HUES48 (cell line): Measurements from ENCODE around the gene THAP12.

Experiments used
- H3K27ac ChIP-seq: one replicate; pipeline ENCODE4 v1.7.0; 2013; ENCODE audit warnings: low read depth, low read length, inconsistent platforms
- H3K27me3 ChIP-seq: 2 replicates; pipeline ENCODE4 v1.6.1; 2013; ENCODE audit warnings: mild to moderate bottlenecking, low read length; ENCODE audit not compliant: control insufficient read depth, insufficient read depth
- H3K36me3 ChIP-seq: 2 replicates; pipeline ENCODE4 v1.6.1; 2013; ENCODE audit warnings: low read length; ENCODE audit not compliant: control insufficient read depth, insufficient read depth
- H3K4me1 ChIP-seq: 2 replicates; pipeline ENCODE4 v1.6.1; 2013; ENCODE audit warnings: mild to moderate bottlenecking, low read length; ENCODE audit not compliant: control insufficient read depth, insufficient read depth
- H3K4me3 ChIP-seq: 2 replicates; pipeline ENCODE4 v1.5.1; 2013; ENCODE audit warnings: mild to moderate bottlenecking, low read depth, low read length
- H3K9ac ChIP-seq: 2 replicates; pipeline ENCODE4 v1.6.1; 2013; ENCODE audit warnings: mild to moderate bottlenecking, low read depth, low read length, moderate library complexity
- H3K9me3 ChIP-seq: 2 replicates; pipeline ENCODE4 v1.6.1; 2013; ENCODE audit warnings: low read length; ENCODE audit not compliant: control insufficient read depth, insufficient read depth

The THAP12 gene

DNA sequence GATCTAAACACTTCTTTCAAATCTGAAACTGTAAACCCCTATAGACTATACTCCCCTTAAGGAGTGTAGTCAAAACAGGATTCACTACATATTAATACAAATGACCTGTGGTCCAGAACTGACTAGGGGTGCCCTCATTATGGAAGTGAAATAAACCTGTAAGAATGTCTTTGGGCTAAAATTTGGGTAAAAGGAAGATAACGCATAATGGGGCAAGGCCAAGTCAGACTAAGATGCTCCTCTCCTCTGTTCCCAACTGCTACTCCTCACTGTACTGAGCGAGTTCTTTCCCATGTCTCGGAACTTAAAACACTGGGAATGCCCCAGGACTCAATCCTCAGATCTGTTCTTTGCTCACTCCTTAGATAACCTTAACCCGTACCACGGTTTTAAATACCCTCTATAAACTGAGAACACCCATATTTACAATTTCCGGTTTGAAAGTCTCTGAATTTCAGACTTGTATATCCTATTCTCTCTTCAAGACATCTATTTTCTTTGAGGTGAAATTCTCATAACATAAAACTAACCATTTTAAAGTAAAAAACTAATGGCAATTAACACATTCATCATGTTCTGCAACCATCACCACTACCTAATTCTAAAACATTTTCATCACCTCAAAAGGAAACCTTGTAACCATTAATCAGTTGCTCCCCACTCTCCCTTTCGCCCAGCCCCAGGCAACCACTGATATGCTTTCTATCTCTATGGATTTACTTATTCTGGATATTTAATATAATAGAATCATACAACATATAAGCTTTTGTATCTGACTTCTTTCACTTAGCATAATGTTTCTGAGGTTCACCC, 4.0 kb downstream of the THAP12 start:
- Histone ChIP-seq H3K27ac (no peak overlapping the region), H3K4me1 (peaks cover 12% of the 10 kb centered on the region), H3K4me3 (no peak overlapping the region), H3K27me3 (no peaks in the 10 kb centered on the region), H3K9me3 (no peaks in the 10 kb centered on the region), H3K9ac (no peak overlapping the region), H3K36me3 (no peaks in the 10 kb centered on the region)

DNA sequence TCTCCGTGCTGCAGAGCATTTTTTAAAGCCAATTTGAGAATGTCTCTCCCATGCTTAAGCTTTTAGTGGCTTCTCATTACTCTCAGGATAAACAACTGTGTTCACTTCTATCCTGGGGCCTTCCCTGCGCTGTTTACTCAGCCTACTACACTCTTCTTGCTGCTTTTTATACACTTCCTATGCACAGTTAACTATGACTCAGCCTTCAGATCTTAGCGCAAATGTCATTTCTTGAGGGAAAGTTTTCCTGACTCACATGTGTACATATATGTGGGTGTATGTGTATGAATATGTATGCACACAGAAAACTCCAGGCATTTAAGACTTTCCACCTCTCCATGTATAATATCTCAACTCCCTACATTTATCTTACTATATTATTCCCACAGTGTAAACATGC, 9.8 kb downstream of the THAP12 start:
- Histone ChIP-seq H3K27me3 (no peaks in the 10 kb centered on the region), H3K4me3 (no peak overlapping the region), H3K9ac (no peak overlapping the region), H3K9me3 (no peaks in the 10 kb centered on the region), H3K27ac (no peak overlapping the region), H3K36me3 (no peaks in the 10 kb centered on the region), H3K4me1 (no peaks in the 10 kb centered on the region)

DNA sequence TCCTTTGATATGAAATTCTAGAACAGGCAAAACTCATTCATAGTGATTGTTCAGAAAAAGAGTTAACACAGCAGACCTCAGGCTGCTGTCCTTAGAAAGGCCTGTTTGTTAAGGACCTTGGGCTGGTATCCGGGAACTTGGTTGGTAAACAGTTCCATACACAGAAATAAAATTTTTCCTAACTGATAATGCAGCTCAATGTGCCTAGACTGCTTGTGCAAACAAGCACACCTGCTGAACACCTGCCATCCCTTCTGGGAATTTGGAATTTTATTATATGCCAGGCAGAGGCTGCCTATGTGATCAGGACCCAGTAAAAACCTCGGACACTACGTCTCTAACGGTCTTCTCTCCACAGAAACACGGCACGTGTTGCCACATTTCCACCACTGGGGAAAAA, 11.5 kb downstream of the THAP12 start:
- no peaks in the 10 kb centered on the region for H3K27me3 ChIP-seq
- H3K27ac ChIP-seq = no peak overlapping the region
- H3K36me3 ChIP-seq = 0 out of 2 replicates have a peak, but pooled peaks cover 2% of the 10 kb centered on the region
- no peak overlapping the region for H3K9ac ChIP-seq
- no peaks in the 10 kb centered on the region for H3K4me1 ChIP-seq
- H3K9me3 ChIP-seq = no peaks in the 10 kb centered on the region
- no peak overlapping the region for H3K4me3 ChIP-seq

DNA sequence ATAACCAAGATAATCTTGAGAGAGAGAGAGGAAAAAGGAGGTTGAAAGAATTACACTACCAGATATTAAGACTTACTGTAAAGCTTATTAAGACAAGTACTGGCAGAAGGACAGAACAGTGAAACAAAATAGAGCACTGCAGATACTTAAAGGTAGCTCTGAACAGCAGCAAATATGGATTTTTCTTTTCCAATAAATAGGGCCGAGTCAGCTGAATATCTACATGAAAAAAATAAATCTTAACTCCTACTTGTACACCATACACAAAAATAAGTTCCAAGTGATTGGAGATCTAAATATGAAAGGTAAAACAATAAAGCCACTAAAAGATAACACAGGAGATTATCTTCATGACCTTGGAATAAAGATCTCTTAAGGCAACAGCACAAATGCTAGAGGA, 12.4 kb downstream of the THAP12 start:
- Histone ChIP-seq H3K9me3 (no peaks in the 10 kb centered on the region), H3K4me1 (no peaks in the 10 kb centered on the region), H3K4me3 (no peak overlapping the region), H3K36me3 (0 out of 2 replicates have a peak, but pooled peaks cover 3% of the 10 kb centered on the region), H3K9ac (no peak overlapping the region), H3K27me3 (no peaks in the 10 kb centered on the region), H3K27ac (no peak overlapping the region)

DNA sequence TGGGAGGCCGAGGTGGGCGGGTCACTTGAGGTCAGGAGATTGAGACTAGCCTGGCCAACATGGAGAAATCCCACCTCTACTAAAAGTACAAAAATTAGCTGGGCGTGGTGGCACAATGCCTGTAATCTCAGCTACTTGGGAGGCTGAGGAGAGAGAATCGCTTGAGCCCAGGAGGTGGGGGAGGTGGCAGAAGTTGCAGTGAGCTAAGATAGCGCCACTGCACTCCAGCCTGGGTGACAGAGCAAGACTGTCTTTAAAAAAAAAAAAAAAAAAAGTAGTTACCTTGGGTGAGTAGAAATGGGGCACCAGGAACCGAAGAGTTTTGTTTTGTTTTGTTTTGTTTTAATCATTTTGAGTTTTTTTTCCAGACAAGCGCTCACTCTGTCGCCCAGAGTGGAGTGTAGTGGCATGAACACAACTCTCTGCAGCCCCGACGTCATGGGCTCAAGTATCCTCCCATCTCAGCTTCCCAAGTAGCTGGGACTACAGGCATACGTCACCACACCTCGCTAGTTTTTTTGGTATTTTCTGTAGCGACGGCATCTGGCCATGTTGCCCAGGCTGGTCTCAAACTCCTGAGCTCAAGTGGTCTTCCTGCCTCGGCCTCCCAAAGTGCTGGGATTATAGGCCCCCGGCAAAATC, 15.8 kb downstream of the THAP12 start:
- Histone ChIP-seq H3K36me3 (0 out of 2 replicates have a peak, but pooled peaks cover 5% of the 10 kb centered on the region), H3K4me3 (no peak overlapping the region), H3K27me3 (no peaks in the 10 kb centered on the region), H3K4me1 (no peaks in the 10 kb centered on the region), H3K9ac (no peak overlapping the region), H3K27ac (no peak overlapping the region), H3K9me3 (no peaks in the 10 kb centered on the region)

DNA sequence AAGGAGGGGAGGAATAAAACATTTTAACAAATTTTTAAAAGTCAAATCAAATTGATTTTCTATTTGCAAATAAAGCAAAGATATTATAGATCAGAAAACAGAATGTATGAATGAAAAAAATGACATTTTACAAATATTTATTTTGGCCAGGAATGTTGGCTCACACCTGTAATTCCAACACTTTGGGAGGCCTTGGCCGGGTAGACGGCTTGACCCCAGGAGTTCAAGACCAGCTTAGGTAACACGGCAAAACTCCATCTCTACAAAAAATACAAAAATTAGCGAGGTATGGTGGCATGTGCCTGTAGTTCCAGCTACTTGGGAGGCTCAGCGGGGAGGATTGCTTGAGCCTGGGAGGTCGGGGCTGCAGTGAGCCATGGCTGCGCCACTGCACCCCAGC, 18.2 kb downstream of the THAP12 start:
- no peak overlapping the region for H3K9ac ChIP-seq
- 0 out of 2 replicates have a peak, but pooled peaks cover 9% of the 10 kb centered on the region for H3K36me3 ChIP-seq
- no peak overlapping the region for H3K4me3 ChIP-seq

DNA sequence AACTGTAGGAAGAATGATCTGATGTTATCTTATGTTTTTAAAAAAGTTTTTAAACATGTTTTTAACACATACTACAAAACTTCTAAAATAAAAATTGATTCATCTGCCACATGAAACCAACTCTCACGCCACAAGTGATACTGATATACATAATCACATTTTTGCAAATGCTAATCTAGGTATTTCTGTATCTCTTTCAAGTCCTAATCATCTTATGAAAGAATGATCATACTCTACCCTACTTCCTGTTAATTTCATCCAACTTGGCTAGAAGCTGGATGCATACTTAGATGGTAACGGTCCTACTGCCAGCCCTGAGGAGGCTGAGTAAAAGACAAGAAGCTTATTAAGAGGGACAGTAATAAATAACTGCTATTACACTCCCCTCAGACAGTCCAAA, 19.2 kb downstream of the THAP12 start:
- no peaks in the 10 kb centered on the region for H3K27me3 ChIP-seq
- H3K4me3 ChIP-seq = no peak overlapping the region
- H3K4me1 ChIP-seq = no peaks in the 10 kb centered on the region
- no peak overlapping the region for H3K9ac ChIP-seq
- H3K9me3 ChIP-seq = no peaks in the 10 kb centered on the region
- H3K27ac ChIP-seq = no peak overlapping the region
- H3K36me3 ChIP-seq = 0 out of 2 replicates have a peak, but pooled peaks cover 9% of the 10 kb centered on the region

More for the DNA sequence above, 18.2 kb downstream of the THAP12 start:
- no peaks in the 10 kb centered on the region for H3K4me1 ChIP-seq
- H3K9me3 ChIP-seq = no peaks in the 10 kb centered on the region
- no peaks in the 10 kb centered on the region for H3K27me3 ChIP-seq
- no peak overlapping the region for H3K27ac ChIP-seq

DNA sequence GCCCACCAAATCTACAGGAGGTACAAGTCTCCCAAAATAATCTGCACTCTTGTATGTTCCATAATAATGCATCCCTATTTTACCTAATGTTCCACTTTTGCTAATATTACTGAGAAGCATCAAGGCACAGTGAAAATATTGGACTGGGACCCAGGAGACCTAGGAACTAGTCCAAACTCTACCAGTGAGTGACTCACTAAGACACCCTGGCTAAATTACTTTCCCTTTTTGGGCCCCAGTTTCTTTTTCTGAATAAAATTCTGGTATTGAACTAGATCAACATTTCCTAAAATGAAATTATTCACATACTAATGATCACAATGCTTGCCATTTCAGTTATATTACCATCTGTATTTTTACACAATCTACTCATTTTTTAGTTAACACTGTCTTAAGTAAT, 19.6 kb downstream of the THAP12 start:
- Histone ChIP-seq H3K27me3 (no peaks in the 10 kb centered on the region), H3K4me3 (no peak overlapping the region), H3K9ac (no peak overlapping the region), H3K4me1 (no peaks in the 10 kb centered on the region), H3K9me3 (no peaks in the 10 kb centered on the region), H3K36me3 (0 out of 2 replicates have a peak, but pooled peaks cover 9% of the 10 kb centered on the region), H3K27ac (no peak overlapping the region)

DNA sequence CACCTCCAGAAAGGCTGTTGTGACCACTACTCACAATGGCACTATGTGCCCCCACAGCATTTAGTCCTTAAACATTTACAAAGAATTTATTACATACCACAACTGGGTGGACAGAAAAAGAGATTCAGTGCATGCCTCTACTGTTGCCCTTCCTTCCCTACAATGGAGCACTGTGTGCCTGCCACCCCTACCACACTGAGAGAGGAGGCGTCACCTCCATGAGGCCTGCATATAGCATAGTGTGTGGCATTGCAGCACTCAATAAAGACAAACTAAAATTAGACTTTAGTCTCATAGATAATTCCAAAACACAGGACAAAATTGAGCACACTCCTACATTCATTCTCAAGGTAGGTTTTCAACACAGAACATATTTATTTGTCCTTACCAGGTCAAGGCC, 25.8 kb downstream of the THAP12 start:
- Histone ChIP-seq H3K27me3 (no peaks in the 10 kb centered on the region), H3K4me3 (no peak overlapping the region), H3K27ac (no peak overlapping the region), H3K4me1 (no peaks in the 10 kb centered on the region), H3K9ac (no peak overlapping the region), H3K9me3 (no peaks in the 10 kb centered on the region), H3K36me3 (peaks cover 33% of the 10 kb centered on the region)

DNA sequence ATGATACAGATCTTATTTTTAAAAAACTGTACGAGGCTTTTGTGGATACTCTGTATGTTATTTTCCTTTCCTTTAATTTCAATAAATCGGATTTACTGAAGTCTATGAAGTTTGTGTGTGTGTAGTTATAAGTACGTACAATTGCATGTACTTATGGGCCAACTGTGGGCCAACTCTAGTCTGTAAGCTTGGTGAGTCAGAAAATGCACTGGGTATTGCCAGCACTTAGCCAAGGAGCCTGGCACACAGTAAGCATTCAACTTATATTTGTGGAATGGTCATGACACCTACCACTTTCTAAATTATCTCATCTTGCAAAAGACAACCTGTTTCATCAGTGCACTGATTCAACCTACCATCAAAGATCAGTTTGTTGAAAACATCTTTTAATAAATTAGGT, 32.6 kb downstream of the THAP12 start:
- no peaks in the 10 kb centered on the region for H3K9me3 ChIP-seq
- H3K27ac ChIP-seq = no peak overlapping the region
- H3K36me3 ChIP-seq = peaks cover 13% of the 10 kb centered on the region
- no peak overlapping the region for H3K9ac ChIP-seq
- no peaks in the 10 kb centered on the region for H3K27me3 ChIP-seq
- no peak overlapping the region for H3K4me3 ChIP-seq
- no peaks in the 10 kb centered on the region for H3K4me1 ChIP-seq

DNA sequence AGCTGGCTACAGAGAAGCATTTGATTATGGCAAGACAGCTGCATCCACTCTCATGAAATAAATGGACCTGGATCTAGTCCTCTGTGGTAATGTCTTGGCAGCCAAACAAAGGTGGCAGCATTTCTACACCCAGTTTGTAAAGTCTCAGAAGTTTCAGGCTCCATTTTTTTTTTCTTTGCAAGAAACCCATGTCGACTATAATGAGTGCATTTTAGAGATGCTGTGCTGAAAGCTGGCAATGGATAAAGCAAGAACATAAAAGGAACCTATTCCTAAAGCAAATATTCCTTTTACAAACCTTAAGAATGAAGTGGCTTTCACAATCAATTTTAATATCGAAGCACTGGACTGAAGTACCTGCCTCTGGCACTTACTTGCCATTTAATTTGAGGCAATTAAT, 33.5 kb downstream of the THAP12 start:
- Histone ChIP-seq H3K36me3 (peaks cover 5% of the 10 kb centered on the region; the same call in 1 of the 2 replicates), H3K9me3 (no peaks in the 10 kb centered on the region), H3K27me3 (no peaks in the 10 kb centered on the region), H3K4me1 (no peaks in the 10 kb centered on the region), H3K27ac (no peak overlapping the region), H3K9ac (no peak overlapping the region), H3K4me3 (no peak overlapping the region)
